HG02870 (cell line): ENCODE measurements around the gene CLNK.

Experiments
- ATAC-seq: cut with Tn5 transposase; IDR thresholded peaks from one replicate; pipeline ENCODE4 v1.9.1; 2021; ENCODE audit warnings: mild to moderate bottlenecking, moderate library complexity; ENCODE audit not compliant: unreplicated experiment

CLNK gene, protein sequence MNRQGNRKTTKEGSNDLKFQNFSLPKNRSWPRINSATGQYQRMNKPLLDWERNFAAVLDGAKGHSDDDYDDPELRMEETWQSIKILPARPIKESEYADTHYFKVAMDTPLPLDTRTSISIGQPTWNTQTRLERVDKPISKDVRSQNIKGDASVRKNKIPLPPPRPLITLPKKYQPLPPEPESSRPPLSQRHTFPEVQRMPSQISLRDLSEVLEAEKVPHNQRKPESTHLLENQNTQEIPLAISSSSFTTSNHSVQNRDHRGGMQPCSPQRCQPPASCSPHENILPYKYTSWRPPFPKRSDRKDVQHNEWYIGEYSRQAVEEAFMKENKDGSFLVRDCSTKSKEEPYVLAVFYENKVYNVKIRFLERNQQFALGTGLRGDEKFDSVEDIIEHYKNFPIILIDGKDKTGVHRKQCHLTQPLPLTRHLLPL

DNA sequence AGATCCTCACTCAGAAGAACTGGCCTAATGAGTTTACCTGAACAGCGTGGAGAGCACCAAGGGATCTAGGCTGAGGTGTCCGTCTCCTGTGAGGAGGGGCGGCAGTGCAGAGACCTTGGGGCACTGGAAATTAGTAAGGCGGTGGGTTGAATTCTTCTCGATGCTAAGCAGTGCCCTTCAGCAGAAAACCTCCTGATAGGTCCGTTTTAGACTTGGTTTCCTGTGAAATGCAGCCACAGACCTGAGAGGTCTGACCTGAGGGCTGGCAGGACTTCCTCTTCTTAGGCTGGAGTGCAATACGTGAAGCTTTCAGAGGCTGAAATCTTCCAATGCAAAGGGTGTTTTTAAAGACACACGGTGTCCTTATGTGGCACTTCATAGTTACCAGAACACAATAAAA lies at the start of gene CLNK:
TSS of gene CLNK (minus strand) at position 138 of the 400 bp plus-strand sequence. CDS start 16,899 bp downstream, outside the sequence.
- peak; percentile 78 for ATAC-seq

DNA sequence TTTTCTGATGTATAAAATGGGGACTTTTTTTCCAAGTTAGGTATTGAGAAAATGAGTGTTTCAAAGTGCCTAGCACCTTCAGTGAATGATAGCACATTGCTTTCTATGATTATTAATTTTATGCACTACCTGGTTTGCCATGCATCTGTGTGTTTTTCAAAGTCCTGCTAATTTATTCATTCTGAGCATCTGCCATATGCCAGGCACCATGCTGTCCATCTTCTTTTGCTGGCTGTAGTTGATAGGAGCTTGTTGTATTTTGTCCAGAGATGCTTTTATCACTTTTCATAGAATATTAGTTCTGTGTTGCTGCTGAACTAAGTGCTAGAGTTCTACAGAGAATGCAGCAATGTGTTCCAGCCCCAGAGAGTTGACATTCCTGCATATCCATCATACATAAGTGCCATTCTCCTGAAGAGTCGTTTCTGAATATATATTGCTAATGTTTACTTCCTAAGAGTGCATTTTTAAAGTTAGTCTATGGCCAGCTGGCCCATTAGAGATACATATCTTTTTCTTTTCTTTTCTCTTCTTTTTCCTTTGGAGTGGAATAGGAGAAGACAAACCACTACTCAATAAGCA lies 49.0 kb upstream of the CLNK start:
- no peak for ATAC-seq

DNA sequence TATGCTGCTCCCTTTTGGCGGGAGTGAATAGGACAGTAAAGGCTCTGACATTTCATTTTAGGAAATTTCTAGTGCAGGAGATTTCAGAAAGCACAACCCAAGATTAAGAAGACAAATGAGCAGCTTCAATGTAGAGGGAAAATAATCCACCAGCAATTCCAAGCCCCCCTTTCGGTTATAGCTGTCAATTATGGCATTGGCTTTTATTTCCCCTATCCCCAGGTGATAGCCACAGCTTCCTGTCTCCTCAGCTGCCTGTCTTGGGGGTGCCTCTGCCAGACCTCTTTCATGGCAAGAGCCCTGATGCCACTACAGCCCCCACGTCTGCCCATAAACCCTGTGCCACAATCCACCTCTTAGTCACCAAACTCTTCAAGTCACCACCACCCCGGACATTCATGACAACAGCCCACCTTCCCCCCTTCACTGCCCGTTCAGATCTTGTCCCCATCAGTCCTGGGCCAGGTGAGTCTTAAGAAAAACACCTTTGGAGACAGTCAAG lies 48.4 kb upstream of the CLNK start:
- ATAC-seq, result no peak

DNA sequence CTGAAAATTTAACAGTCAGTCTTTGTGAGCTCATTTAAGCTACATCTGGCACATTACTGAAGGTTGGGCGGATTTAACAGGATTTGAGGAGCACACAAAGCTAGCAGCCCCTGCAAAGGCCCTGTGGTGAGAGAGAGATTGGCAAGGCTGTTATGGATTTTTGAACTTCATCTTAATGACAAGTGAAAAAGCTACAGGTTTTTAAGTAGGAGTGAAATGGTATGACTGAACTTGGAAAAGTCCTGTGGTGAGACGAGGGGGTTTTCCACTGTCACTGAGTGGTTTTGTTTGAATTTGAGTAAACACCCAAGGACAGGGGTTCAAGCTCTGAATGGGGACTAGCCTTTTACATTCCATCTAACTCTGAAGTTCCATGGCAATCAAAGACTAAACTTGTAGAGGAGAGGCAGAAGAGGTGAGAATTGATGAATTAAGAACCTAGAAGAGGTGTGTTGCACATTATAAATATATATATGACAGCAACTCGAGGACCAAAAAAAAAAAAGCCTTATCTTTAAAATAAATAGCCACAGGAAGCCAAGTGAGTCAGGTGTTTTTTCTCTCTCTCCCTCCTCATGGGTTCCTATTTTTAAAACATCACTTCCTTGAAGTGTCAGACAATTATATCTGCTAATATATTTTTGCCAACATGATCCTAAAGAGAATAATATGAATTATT lies 47.8 kb upstream of the CLNK start:
- ATAC-seq, result peak; percentile 23

DNA sequence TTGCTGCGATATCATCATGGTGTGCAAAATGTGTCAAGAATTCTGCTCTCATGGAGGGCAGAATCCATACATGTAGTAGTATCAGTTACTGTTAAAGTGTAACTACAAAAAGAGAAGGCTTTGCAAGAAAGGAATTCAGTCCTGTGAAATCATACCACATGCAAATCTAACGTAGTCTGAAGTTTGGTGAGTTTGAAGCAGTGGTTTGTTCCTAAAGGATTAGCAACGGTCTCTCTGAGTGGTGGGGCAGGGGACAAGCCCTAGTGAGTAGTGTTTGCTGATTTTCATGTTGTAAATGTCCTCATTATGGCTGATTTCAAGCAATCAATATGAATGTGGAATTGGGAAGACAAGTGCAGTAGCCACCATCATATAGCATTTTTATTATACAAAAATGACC lies 47.1 kb upstream of the CLNK start:
- ATAC-seq, result no peak

DNA sequence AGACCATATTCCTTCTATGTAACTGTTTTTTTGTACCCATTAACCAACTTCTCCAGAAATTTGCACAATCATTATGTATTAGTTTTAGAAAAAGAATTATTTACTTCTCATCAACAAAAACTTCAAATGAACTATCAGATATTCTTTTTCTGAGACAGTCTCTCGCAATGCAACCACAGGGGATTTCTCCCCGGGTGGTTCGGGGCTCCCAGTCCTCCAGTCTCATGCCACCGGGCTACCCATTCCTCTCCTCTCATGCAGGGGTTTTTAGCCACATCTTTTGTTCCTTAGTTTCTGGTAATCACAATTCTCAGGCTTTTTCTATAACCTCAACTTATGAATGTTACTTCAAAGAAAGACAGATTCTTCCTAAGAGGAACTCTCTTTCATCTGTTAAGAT lies 46.6 kb upstream of the CLNK start:
- ATAC-seq, result no peak

DNA sequence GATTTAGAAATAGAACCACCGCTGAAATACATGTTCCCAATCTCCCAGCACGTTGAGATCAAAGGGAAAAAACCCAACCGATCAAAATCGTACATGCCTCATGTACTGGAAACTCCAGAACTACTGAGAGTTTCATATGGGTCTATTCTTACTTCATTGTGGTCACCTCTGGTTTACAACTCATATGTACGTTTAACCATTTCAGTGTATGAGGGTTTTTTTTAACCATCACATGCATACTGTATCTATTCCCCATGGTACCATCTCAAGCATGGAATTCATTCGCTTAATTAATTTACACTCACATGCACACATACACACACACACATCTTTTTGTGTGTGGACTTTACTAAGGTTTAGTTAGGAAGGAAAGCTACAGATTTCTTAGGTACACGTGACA lies 46.0 kb upstream of the CLNK start:
- peak; percentile 57 for ATAC-seq

DNA sequence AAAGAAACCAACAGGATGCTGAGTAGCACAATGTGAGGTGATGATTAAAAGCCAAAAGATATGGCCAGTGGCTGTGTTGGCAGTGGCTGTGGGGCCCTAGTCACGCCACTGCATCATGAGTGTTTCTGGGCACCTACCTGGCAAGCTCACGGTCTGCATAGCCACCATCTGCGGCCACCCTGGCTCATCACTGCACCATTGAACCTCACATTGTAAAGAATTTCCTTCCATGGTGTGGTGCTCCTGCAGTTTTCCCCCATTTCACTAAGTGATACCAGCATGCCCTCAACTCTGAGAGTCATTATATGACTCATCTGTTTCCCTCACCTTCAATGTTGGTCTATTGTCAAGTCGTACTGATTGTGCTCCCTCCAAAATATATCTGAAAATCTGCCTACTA lies 45.5 kb upstream of the CLNK start:
- ATAC-seq, result peak; percentile 35

DNA sequence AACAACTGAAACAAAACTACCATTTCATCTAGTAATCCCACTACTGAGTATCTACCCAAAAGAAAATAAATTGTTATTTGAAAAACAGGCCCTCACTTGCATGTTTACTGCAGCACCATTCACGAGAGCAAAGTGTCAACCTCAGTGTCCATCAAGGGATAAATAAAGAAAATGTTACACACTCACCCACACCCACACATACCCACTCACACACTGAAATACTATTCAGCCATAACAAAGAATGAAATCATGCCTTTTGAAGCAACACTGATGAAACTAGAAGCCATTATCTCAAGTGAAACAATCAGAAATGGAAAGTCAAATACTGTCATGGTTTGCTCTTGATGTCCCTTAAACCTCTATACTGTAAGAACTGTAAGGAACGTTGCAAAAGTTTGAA lies 44.8 kb upstream of the CLNK start:
- no peak for ATAC-seq

DNA sequence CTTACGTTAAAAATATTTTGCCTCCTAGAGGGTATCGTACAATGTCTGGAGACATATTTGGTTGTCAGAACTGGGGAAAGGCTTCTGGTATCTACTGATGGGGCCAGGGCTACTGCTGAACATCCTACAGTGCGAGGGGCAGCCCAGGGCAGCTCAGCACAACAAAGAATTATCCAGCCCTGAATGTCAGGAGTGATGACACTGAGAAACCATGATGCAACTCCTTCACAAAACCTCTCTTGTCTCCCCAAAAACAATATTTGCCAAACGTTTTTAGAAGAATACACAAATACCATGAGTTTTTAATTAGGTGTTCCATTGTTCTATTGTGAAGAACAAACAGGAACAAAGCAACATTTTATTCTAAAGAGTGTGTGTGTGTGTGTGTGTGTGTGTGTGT lies 43.4 kb upstream of the CLNK start:
- no peak for ATAC-seq

DNA sequence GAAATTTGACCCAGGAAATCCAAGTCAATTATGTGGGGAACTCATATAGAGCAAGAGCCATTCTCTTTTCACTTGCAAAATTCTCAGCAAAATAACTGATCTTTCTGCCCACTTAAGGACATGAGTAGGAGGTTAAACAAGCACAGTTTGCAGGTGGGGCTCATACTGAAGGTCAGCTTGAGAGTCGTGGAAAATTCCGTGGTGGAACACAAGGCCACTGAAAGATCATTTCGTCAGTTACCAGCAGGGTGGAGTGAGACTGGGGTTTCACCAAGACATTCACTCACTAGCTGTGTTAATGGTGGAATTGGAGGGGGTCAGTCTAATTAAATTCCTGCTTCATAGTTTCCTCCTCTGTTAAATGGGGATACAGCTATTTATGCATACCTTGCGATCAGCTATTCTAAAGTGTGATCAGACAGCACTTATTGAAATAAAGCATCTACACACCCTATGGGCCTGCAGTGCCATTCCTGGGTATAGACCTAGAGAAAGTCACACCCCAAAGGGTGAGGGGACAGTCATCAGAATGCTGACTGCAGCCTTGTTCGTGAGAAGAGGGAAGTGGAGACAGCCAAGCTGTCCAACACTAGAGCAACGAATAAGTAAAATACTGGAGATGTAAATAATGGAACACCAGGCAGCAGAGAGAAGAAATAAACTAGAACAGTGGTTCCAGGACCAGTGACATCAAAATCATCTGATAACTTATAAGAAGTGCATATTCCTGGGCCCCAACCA lies 42.7 kb upstream of the CLNK start:
- peak; percentile 26 for ATAC-seq

DNA sequence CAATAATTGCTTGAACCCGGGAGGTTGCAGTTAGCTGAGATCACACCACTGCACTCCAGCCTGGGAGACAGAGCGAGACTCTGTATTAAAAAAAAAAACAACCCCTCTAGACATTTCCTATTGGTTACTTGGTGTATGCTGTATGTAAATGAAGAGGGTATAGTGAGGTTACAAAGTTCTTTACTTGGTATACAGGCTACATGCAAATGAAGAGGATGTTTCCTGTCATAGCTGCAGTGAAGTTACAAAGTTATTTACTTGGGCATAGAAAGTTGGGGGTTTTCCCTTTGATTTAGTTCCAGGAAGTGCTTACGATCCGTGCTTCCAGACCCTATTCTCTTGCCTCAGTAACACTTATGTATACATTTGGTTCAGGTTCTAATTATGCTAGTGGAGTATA lies 38.4 kb upstream of the CLNK start:
- ATAC-seq, result peak; percentile 76

DNA sequence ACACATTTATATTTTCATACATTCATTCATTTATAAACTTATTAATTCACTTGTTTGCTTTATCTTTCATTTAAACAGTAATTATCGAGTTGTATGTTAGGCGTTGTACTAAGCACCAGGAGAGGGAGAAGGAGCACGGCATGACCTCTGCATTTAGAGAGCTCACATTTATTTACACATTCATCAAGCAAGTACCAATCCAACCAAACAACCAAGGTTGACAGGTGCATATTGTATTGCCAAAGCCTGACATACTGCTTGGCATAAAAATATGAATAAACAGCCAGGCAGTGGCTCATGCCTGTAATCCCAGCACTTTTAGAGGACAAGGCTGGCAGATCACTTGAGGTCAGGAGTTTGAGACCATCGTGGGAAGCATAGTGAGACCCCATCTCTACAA lies 37.0 kb upstream of the CLNK start:
- no peak for ATAC-seq

DNA sequence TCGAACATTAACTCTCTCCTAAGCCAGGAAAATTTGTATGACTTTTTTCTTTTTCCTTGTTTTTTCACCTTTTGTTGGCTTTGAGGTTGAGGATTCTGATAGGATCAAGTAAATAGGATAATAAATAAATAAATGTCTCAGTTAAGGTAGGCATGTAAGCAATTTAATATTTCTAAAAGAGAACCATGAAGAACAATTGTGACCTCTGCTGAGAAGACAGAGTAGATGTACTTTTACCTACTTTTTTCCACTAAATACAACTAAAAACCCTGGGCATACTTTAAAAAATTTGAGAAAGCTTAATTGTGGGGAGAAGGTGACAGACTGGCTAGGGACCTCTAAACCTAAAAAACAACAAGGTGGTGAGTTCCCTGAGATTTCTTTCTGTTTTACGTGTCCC lies 31.6 kb upstream of the CLNK start:
- ATAC-seq, result no peak

DNA sequence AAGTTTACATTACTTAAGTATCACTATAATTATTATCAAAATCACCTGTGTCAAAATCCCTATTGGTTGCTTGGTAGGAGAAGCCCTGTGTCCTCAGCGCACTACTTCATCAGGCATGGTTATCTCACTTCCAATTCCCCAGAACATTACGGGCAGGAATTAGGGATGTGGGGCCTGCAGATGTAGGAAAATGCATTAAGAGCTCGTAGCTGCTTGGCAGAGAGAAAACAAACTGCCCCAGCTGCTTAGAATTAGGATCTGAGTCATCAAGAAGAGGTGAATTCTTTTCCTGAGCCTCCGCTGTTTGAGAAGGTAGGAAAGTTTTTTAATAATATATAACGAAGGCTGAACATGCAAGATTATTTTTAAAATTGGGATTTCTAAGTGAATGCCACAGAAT lies 31.1 kb upstream of the CLNK start:
- ATAC-seq, result no peak

DNA sequence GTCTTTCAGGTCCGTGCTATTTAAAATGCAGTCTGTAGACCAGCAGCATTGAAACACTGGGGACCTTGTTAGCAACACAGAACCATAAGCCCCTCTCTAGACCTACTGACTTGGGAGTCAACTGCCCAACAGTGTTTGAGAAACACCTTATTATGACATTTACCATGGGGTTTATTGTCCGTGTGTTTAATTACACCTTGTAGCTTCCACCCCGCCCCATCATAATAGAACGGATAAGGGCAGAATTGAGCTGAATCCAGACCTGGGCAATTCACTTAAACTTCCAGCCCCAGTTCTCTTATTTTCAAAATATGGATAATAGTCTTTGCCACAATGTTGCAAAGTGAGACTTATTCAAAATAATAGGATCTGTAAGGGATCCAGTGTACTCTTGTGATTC lies 30.6 kb upstream of the CLNK start:
- no peak for ATAC-seq

DNA sequence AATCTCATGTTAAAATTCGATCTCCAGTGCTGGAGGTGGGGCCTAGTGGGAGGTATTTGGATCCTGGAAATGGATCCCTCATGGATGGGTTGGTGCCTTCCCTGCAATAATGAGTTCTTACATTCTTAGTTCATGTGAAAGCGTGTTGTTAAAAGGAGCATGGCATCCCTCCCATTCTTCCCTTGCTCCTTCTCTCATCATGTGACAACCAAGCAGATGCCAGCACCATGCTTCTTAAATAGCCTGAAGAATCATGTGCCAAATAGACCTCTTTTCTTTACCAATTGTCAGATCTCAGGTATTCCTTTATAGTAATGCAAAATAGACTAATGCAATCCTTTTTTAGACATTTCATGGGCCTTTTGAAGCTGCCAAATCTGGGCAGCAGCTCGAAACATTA lies 29.0 kb upstream of the CLNK start:
- ATAC-seq, result no peak

DNA sequence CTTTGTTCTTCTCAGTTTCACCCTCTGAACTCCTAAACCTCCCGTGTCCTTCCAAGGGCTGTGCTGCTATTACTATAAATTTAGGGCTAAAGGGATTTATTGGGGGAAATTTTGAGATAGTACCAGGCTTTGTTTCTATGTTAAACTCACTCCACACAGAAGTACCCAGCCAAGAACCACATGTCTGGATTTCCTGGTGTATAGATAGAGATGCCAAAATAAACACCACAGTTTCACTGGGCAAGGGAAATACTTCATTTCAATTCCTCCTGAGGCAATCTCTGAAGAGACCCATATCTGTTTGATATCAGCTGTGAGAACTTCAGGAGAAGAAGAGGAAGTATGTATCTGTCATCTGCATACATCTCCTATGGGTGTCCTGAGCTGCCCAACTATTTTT lies 21.7 kb upstream of the CLNK start:
- no peak for ATAC-seq

DNA sequence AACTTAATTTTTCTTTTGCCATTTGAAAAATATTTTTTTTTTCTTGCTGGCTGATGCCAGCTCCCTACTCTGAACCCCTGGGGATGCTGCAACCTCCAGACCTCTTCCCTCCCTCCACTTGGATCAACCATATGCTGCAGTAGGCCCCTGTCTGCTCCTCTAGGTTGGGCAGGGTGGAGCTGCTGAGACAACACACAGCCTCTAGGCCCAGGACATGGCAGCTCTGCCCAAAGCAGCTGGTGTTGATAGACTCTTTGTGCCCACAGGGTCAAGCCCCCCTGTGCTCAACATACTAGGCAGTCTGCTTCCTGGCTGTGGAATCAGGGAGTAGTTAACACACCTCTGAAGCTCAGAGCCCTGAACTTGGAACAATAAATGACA lies 19.9 kb upstream of the CLNK start:
- ATAC-seq, result no peak

DNA sequence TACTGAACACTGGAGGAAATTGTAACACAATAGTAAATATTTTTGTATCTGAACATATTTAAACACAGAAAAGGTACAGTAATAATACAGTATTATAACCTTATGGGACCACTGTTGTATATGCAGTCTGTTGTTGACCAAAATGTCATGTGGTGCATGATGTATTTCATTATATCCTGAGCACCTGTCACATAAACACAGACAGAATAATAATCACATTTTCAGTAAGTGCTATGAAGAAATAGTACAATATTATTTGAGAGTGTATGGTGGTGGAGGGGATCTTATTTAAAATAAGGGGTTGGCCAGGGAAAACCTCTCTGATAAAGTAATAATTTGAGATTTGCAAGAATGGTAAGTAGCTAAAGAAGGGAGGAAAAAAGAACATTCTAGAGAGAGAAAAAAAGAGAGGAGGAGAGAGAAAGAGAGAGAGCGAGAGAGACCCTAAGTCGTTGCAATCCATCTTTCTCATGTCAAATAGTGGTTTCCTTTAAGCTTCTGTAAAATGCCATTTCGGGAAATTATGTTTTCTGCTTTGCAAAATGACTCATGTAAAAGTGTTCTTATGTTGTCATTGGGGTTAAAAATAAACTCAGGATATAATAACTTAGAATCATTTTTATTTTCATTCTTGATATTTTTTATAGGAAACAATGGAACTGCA lies 19.3 kb upstream of the CLNK start:
- ATAC-seq, result no peak

DNA sequence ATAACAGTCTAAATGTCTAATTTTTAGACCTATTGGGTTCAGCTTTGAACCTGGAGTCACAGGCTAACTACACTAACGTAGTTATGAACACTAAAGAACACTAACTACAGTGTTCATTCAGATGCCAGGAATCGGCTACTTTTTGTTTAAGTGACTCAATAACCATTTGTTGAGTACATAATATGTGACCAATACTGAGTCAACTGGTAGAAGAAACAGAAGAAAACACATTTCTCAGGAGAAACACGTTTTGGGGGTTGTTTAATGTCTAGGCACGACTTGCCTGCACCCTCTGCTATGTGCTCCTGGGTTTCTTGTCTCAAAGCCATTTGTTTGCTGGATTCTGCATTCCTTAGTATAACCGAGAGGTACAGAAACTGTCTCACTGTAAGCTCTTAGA lies 18.6 kb upstream of the CLNK start:
- no peak for ATAC-seq
